Brain microvascular endothelial cell (primary cell): ENCODE measurements around the gene PLS3.

Source experiments
- DNase-seq: peaks from one replicate; pipeline ENCODE4 v3.0.0-alpha.2; 2020
- H3K27ac ChIP-seq: fragments of 250-450 bp; sonication (Bioruptor Pico); 2 replicates; pipeline ENCODE4 v1.5.1; 2020; ENCODE audit warnings: mild to moderate bottlenecking, moderate library complexity
- H3K27me3 ChIP-seq: fragments of 250-450 bp; sonication (Bioruptor Pico); replicated peaks from 2 replicates; pipeline ENCODE4 v1.5.1; 2020; ENCODE audit warnings: mild to moderate bottlenecking
- H3K36me3 ChIP-seq: fragments of 250-450 bp; sonication (Bioruptor Pico); replicated peaks from 2 replicates; pipeline ENCODE4 v1.5.1; 2020; ENCODE audit warnings: mild to moderate bottlenecking
- H3K4me3 ChIP-seq: 2 replicates; pipeline ENCODE4 v1.5.1; 2011; ENCODE audit warnings: low read depth, mild to moderate bottlenecking, control low read depth, low read length, moderate library complexity
- CTCF ChIP-seq: IDR thresholded peaks from 2 replicates; pipeline ENCODE4 v1.5.1; 2011; ENCODE audit warnings: low read depth, mild to moderate bottlenecking, moderate library complexity, low read length, control low read depth, inconsistent platforms; ENCODE audit errors: missing control alignments
- in situ Hi-C: cut with HindIII; loops from 2 replicates; pipeline ENCODE4 v1.10.0; 2017; ENCODE audit warnings: low sequenced_read_pairs, low pct_ligation_motif_present

PLS3 gene

GRCh38 chrX:115616943-115617563 is 56.1 kb downstream of the PLS3 start:
- peak overlapping the region; percentile 73 for H3K27ac ChIP-seq
- peak; percentile 76 for DNase-seq
- in situ Hi-C loops: no loop called here
- peaks cover 3% of the 10 kb centered on the region for H3K36me3 ChIP-seq
- no peak overlapping the region for H3K4me3 ChIP-seq
- H3K27me3 ChIP-seq: no peaks in the 10 kb centered on the region
- no peak for TF ChIP-seq CTCF

- in situ Hi-C loops: no loop called here
- no peak for DNase-seq
- Histone ChIP-seq H3K27me3 (no peaks in the 10 kb centered on the region), H3K27ac (no peak overlapping the region), H3K4me3 (no peak overlapping the region), H3K36me3 (peaks cover 7% of the 10 kb centered on the region)
- no peak for TF ChIP-seq CTCF
Measured at GRCh38 chrX:115622534-115622933, 61.6 kb downstream of the PLS3 start.

DNA sequence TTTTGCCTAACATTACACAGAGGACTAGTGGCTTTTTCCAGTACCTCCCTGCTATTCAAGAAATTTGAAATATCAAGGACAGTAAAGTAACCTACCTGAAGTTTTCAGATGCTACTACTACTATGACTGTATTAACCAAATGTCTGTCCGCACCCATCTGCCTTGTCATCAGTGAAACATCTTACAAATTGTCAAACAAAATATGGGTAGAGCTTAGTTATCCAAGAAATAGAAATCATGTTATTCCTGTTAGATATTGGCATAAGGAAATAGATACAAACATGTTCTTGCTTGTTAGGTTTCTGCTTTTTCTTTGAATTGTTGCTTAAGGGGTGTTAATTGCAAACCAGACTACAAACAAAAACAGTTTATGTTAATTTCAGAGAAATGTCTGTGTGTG is 63.9 kb downstream of the PLS3 start:
- H3K27me3 ChIP-seq: no peaks in the 10 kb centered on the region
- no peak for TF ChIP-seq CTCF
- DNase-seq: no peak
- peak overlapping the region; percentile 70 for H3K27ac ChIP-seq
- peaks cover 10% of the 10 kb centered on the region for H3K36me3 ChIP-seq
- in situ Hi-C loops: no loop called here
- H3K4me3 ChIP-seq: no peak overlapping the region

DNA sequence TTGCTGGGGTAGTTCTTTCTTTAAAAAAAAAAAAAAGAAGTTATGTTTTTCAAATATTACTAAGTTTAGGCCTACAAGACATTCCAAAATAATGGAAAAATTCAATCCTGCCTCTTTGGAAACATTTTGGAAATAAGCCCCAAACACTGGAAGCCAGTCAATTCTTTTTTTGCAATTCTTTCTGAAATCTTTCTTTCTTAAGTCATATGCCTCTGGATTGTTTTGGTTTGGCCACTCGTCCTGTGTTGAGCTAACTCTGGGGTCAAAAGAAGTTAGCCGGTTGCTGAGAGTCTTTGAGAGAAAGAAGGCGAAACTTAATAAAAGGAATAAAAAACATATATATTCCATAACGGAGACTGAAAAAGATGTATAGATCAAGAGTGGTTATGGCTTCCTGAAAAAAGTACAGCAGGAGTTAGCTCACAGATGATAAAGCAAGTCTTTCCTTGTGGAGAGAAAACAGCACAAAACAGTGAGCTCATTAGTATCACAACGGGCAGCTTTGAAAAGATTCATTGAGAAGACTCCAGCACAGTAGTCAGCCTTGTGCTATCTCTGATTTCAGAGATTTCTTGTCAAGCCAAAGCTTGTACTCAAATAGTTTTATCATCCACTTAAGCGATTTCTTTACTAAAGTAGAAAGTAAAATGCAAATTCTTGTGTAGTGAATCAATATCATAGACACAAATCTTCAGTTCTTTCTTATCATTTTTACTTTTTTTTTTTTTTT is 64.8 kb downstream of the PLS3 start:
- Histone ChIP-seq H3K4me3 (no peak overlapping the region), H3K27me3 (no peaks in the 10 kb centered on the region), H3K27ac (peak overlapping the region; percentile 70), H3K36me3 (peaks cover 14% of the 10 kb centered on the region)
- DNase-seq: no peak
- in situ Hi-C loops: no loop called here
- no peak for TF ChIP-seq CTCF

- no peak overlapping the region for H3K4me3 ChIP-seq
- TF ChIP-seq CTCF: no peak
- H3K27me3 ChIP-seq: no peaks in the 10 kb centered on the region
- H3K27ac ChIP-seq: no peak overlapping the region
- no peak for DNase-seq
- in situ Hi-C loops: no loop called here
- peaks cover 19% of the 10 kb centered on the region for H3K36me3 ChIP-seq
Measured at GRCh38 chrX:115630204-115630603, 69.2 kb downstream of the PLS3 start.
